Measurements from ENCODE around the gene PROM2.

Gene PROM2

DNA sequence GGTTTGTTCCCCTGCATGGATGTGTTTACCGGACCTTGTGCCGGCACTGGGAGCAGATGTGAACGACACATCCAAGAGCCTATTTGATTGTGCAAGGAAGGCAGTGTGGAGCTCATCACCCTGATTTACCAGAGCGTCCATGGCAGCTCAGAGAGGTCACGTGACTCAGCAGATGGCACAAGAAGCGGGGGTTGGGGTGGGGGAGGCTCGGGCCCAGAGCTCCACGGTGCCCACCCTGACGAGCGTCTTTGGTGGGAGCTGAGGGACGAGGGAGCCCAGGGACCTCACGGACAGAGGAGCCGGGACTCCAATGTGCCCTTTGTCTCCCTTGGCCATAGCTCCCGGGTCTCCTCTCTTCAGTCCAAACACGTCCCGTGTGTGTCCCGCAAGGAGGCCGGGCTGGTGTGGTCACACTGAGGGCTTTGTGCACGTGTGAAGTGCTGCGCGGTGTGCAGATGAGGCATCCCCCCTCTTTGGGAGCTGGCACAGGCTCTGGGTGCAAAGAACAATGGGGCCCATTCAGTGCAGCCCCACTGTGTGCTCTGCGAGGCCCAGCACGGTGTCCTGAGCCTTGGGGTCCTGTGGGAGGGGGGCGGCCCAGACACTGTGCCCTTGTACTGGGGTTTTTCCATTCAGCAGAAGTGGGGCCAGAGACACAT lies 38.4 kb downstream of the PROM2 start:
- Mint-ChIP-seq H3K4me1 (peaks cover 21% of the 10 kb centered on the region), H3K4me3 (no peak overlapping the region), H3K27me3 (ENCODE audit: low read depth) (no peaks in the 10 kb centered on the region), H3K9me3 (no peaks in the 10 kb centered on the region), H3K27ac (no peak overlapping the region), H3K36me3 (ENCODE audit: low read depth) (no peaks in the 10 kb centered on the region)
- TF ChIP-seq, protein P1, sequence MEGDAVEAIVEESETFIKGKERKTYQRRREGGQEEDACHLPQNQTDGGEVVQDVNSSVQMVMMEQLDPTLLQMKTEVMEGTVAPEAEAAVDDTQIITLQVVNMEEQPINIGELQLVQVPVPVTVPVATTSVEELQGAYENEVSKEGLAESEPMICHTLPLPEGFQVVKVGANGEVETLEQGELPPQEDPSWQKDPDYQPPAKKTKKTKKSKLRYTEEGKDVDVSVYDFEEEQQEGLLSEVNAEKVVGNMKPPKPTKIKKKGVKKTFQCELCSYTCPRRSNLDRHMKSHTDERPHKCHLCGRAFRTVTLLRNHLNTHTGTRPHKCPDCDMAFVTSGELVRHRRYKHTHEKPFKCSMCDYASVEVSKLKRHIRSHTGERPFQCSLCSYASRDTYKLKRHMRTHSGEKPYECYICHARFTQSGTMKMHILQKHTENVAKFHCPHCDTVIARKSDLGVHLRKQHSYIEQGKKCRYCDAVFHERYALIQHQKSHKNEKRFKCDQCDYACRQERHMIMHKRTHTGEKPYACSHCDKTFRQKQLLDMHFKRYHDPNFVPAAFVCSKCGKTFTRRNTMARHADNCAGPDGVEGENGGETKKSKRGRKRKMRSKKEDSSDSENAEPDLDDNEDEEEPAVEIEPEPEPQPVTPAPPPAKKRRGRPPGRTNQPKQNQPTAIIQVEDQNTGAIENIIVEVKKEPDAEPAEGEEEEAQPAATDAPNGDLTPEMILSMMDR (IDR thresholded peaks at IDR 0.05; ENCODE audit: unreplicated experiment in 3 of 3) = no peak

DNA sequence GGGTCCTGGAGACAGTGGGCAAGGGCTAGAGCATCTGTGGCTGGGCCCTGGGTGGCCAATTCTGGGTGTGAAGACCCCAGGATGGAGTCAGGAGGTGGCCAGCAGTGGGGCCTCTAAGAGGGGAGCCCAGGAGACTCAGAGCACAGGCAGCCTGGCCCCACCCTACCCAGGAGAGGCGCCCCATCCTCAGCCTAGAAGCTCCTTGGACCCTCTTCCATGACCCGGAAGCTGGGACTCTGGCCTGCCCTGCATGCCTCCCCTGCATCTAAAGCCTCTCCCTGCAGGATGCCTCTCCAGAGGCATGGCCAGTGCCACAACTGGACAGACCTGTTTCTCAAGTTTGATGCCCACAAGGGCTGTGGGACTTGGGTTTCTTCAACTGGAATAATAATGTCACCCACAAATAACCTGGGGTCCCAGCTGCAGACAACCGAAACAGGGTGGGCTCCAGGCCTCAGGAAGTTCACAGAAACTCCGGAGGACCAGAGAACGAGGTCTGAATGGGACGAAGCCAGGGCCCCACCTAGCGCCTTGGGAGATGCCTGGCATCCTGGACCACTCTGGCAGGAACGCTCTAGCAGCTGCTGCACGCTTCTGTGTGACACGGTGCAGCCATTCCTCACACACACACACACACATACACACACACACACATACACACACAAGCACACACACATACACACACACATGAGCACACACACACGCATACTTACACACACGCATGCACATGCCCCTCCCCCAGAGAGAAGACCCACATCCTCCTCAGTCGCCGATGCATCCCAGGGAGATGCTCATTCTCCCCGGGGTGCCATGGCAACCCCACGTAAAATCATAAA lies 39.3 kb downstream of the PROM2 start:
- TF ChIP-seq, protein P1 (IDR thresholded peaks at IDR 0.05; ENCODE audit: unreplicated experiment in 3 of 3) = no peak
- Mint-ChIP-seq H3K9me3 (no peaks in the 10 kb centered on the region), H3K27me3 (ENCODE audit: low read depth) (peaks cover 4% of the 10 kb centered on the region), H3K4me3 (no peak overlapping the region), H3K4me1 (peaks cover 21% of the 10 kb centered on the region), H3K36me3 (ENCODE audit: low read depth) (no peaks in the 10 kb centered on the region), H3K27ac (no peak overlapping the region)

DNA sequence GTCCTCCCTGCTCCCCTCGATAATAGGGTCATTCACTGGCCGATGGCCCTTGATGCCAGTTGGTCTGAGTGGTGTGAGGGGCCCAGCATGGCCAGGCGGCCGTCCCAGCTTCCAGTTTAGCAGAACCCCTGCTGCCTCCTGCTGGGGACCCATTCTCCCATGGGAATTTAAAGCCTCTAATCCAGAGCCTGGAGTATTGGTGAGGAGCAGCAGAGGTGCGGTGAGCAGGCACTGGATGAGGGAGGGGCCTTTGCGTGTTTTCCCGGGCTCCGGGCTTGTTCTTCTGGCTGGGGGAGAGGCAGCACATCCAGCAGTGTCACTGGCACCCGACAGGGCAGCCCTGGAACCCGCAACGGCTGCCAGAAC lies 40.3 kb downstream of the PROM2 start:
- Mint-ChIP-seq H3K27me3 (ENCODE audit: low read depth) (peaks cover 6% of the 10 kb centered on the region), H3K27ac (no peak overlapping the region), H3K4me3 (no peak overlapping the region)

DNA sequence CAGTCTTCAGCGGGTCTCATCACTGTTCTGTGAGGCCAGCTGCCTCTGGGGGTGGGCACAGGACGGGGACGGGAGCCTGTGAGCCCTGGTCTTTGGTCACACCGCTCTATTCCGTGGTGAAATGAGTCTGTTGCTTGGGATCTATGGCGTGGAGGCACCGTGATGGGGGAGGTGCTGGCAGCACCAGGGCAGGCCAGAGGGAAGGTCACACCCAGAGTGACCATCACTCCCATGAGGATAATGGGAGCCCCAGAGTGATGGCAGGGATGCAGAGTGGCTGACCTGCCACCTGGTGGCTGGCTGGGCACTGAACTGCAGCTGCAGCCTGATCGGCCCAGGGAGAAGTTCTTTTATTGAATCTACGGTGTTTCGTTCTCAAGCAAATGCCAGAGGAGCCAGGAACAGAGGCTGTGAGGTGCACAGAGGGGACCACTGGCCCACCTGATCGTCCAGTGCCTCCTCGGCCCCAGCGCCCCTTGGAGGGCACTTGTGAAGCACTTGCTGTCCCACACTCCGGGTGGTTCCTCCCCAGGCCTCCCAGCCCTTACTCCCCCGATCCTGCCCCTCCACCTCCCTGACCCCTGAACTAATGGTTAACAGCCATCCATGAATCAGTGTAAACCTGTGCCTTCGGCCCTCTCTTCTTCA lies 40.8 kb downstream of the PROM2 start:
- H3K4me3 Mint-ChIP-seq = no peak overlapping the region
- H3K9me3 Mint-ChIP-seq = no peaks in the 10 kb centered on the region
- TF ChIP-seq, protein P1 (IDR thresholded peaks at IDR 0.05; ENCODE audit: unreplicated experiment in 3 of 3) = peak; percentile 55 to 73 (median 61)
- H3K4me1 Mint-ChIP-seq = peaks cover 21% of the 10 kb centered on the region
- peak overlapping the region in 2 of 3 experiments; percentile 7 to 62 for H3K27ac Mint-ChIP-seq
- H3K36me3 Mint-ChIP-seq (ENCODE audit: low read depth) = no peaks in the 10 kb centered on the region
- H3K27me3 Mint-ChIP-seq (ENCODE audit: low read depth) = peaks cover 6% of the 10 kb centered on the region

More for the DNA sequence above, 40.3 kb downstream of the PROM2 start:
- no peaks in the 10 kb centered on the region for H3K9me3 Mint-ChIP-seq
- TF ChIP-seq, protein P1 (IDR thresholded peaks at IDR 0.05; ENCODE audit: unreplicated experiment in 3 of 3) = no peak
- H3K36me3 Mint-ChIP-seq (ENCODE audit: low read depth) = no peaks in the 10 kb centered on the region
- H3K4me1 Mint-ChIP-seq = peaks cover 21% of the 10 kb centered on the region

DNA sequence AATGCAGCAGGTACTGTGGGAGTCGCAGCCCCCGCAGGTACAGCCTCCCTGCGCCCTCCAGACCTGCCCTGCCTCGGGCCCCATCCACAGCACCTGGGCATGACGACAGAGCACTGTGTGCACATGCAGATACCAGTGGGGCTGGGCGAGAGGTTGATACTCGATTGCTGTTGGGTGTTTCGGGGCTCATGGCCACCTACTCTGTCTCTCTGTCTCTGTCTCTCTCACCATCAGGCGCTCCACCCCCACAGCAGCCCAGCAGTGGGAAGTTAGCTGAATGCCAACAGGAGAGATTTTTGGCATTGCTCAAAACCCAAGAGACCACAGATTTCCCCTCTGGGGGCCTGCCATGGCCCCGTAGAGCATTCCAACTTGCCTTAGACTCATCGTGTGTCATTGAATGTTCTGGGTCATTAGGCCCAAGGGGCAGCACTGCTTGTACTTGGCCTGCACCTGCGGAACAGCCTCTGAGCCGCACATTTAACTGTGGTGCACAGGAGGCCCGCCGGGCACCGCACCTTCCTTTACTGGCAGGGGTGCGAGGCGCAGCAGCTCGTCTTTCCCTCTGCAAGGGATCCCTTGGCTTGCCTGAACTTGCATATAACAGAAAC lies 41.7 kb downstream of the PROM2 start:
- peaks cover 6% of the 10 kb centered on the region for H3K27me3 Mint-ChIP-seq (ENCODE audit: low read depth)
- H3K4me1 Mint-ChIP-seq = peaks cover 21% of the 10 kb centered on the region
- H3K36me3 Mint-ChIP-seq (ENCODE audit: low read depth) = no peaks in the 10 kb centered on the region
- TF ChIP-seq, protein P1 (IDR thresholded peaks at IDR 0.05; ENCODE audit: unreplicated experiment in 3 of 3) = no peak
- no peak overlapping the region for H3K4me3 Mint-ChIP-seq
- no peak overlapping the region for H3K27ac Mint-ChIP-seq
- H3K9me3 Mint-ChIP-seq = no peaks in the 10 kb centered on the region
